ENCODE data around the gene RAD51B. TPM values are rescaled to one million over a fixed set of nuclear protein-coding genes. Genes with fewer than 3 reads are reported as not detected.

Gene RAD51B
- polyA plus RNA-seq, 3 donors: 3.6 to 11.6 (median 9.4) TPM

DNA sequence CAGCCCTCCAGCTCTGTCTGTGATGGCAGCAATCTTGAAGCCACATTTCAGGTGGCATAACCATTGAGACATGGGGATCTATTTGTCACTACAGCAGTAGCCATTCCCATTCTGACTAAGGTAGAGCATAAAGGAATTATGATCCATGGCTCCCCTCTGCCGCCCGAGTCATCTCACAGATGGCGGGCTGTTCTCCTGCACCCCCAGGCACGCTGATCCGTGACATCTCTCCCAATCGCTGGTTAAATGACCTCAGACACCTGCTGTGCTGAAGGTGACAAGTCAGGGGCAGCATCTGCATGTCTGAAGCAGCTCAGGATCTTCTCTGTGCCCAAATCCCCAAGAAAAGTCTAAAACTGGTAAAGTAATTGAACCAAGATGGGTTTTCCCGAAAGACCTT is 849.0 kb downstream of the RAD51B start:
- Histone ChIP-seq H3K79me2 (ENCODE audit: insufficient read depth, low read length) (no peaks in the 10 kb centered on the region), H4K20me1 (ENCODE audit: insufficient read depth, low read length) (no peaks in the 10 kb centered on the region), H3K27ac (ENCODE audit: low read depth in 1 of 2, low read length in 2 of 2) (no peak overlapping the region), H2AFZ (ENCODE audit: insufficient read depth, low read depth, low read length, poor library complexity, severe bottlenecking) (no peak overlapping the region), H3K27me3 (ENCODE audit: control insufficient read depth in 2 of 2, insufficient read depth in 2 of 2, low read length in 2 of 2) (no peaks in the 10 kb centered on the region), H3K9ac (ENCODE audit: insufficient read depth, low read length, poor library complexity, severe bottlenecking) (no peak overlapping the region), H3K4me2 (replicated peaks; ENCODE audit: extremely low read depth, low read length, poor library complexity, severe bottlenecking) (no peak overlapping the region), H3K9me3 (replicated peaks in 1 of 2; ENCODE audit: control insufficient read depth in 1 of 2, insufficient read depth in 1 of 2, low read length in 2 of 2) (no peaks in the 10 kb centered on the region), H3K4me3 (replicated peaks in 1 of 3; ENCODE audit: low read depth in 2 of 3, low read length in 3 of 3) (no peak overlapping the region), H3K4me1 (ENCODE audit: control insufficient read depth in 1 of 2, insufficient read depth in 2 of 2, low read length in 2 of 2) (no peaks in the 10 kb centered on the region), H3K36me3 (replicated peaks in 1 of 2; ENCODE audit: control insufficient read depth in 1 of 2, insufficient read depth in 2 of 2, low read length in 2 of 2) (no peaks in the 10 kb centered on the region)
- Mint-ChIP-seq H3K4me3 (no peak overlapping the region), H3K9me3 (peaks cover 0 to 7% (median 0%) of the 10 kb centered on the region in 7 donors), H3K27ac (no peak overlapping the region), H3K36me3 (peaks cover 0 to 5% of the 10 kb centered on the region in 2 donors), H3K27me3 (ENCODE audit: low read depth in 3 of 3) (peaks cover 0 to 9% (median 1%) of the 10 kb centered on the region in 3 donors), H3K4me1 (peaks cover 17% of the 10 kb centered on the region)
- DNase-seq: no peak
- 88% methylated on average over 6 of the region's 7 CpGs for WGBS (ENCODE audit: insufficient coverage)
- intact Hi-C loops (cut with micrococcal nuclease): no loop called here
- TF ChIP-seq, protein P1, sequence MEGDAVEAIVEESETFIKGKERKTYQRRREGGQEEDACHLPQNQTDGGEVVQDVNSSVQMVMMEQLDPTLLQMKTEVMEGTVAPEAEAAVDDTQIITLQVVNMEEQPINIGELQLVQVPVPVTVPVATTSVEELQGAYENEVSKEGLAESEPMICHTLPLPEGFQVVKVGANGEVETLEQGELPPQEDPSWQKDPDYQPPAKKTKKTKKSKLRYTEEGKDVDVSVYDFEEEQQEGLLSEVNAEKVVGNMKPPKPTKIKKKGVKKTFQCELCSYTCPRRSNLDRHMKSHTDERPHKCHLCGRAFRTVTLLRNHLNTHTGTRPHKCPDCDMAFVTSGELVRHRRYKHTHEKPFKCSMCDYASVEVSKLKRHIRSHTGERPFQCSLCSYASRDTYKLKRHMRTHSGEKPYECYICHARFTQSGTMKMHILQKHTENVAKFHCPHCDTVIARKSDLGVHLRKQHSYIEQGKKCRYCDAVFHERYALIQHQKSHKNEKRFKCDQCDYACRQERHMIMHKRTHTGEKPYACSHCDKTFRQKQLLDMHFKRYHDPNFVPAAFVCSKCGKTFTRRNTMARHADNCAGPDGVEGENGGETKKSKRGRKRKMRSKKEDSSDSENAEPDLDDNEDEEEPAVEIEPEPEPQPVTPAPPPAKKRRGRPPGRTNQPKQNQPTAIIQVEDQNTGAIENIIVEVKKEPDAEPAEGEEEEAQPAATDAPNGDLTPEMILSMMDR (IDR thresholded peaks at IDR 0.05): no peak

DNA sequence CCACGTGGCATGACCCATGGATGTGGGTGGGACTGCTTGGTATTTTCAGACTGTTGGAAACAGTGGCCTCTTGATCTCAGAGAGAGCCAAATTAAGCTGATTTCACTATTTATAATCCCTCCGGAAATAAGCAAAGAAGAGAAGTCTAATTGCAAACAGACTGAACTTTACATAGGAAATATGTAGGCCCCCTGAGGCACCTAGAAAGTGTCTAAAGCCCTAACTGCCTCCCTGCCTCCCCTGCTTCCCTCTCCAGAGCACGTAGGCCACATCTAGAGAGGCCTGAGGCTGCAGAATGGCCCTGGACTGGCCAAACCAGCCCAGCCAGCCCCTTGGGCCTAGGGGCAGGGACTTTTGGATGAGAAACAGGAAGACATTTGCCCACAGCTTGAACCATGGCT is 849.5 kb downstream of the RAD51B start:
- TF ChIP-seq, protein P1 (IDR thresholded peaks at IDR 0.05): no peak
- no peak overlapping the region for H3K4me2 ChIP-seq (replicated peaks; ENCODE audit: extremely low read depth, low read length, poor library complexity, severe bottlenecking)
- no peaks in the 10 kb centered on the region for H3K79me2 ChIP-seq (ENCODE audit: insufficient read depth, low read length)
- peaks cover 0 to 5% of the 10 kb centered on the region in 2 donors for H3K36me3 Mint-ChIP-seq
- no peak for DNase-seq
- H3K27me3 ChIP-seq (ENCODE audit: control insufficient read depth in 2 of 2, insufficient read depth in 2 of 2, low read length in 2 of 2): no peaks in the 10 kb centered on the region
- H3K36me3 ChIP-seq (replicated peaks in 1 of 2; ENCODE audit: control insufficient read depth in 1 of 2, insufficient read depth in 2 of 2, low read length in 2 of 2): no peaks in the 10 kb centered on the region
- H4K20me1 ChIP-seq (ENCODE audit: insufficient read depth, low read length): no peaks in the 10 kb centered on the region
- peaks cover 17% of the 10 kb centered on the region for H3K4me1 Mint-ChIP-seq
- intact Hi-C loops (cut with micrococcal nuclease): no loop called here
- H3K4me1 ChIP-seq (ENCODE audit: control insufficient read depth in 1 of 2, insufficient read depth in 2 of 2, low read length in 2 of 2): no peaks in the 10 kb centered on the region
- peaks cover 0 to 7% (median 0%) of the 10 kb centered on the region in 7 donors for H3K9me3 Mint-ChIP-seq
- H3K4me3 Mint-ChIP-seq: no peak overlapping the region
- no peak overlapping the region for H2AFZ ChIP-seq (ENCODE audit: insufficient read depth, low read depth, low read length, poor library complexity, severe bottlenecking)
- no peaks in the 10 kb centered on the region for H3K9me3 ChIP-seq (replicated peaks in 1 of 2; ENCODE audit: control insufficient read depth in 1 of 2, insufficient read depth in 1 of 2, low read length in 2 of 2)
- peak overlapping the region in 1 of 7 donors; percentile 21 for H3K27ac Mint-ChIP-seq
- no peak overlapping the region for H3K27ac ChIP-seq (ENCODE audit: low read depth in 1 of 2, low read length in 2 of 2)
- H3K4me3 ChIP-seq (replicated peaks in 1 of 3; ENCODE audit: low read depth in 2 of 3, low read length in 3 of 3): no peak overlapping the region
- H3K27me3 Mint-ChIP-seq (ENCODE audit: low read depth in 3 of 3): peaks cover 0 to 9% (median 1%) of the 10 kb centered on the region in 3 donors
- no CpG with 5 or more reads among the region's 3 CpGs for WGBS (ENCODE audit: insufficient coverage)
- H3K9ac ChIP-seq (ENCODE audit: insufficient read depth, low read length, poor library complexity, severe bottlenecking): no peak overlapping the region
